Measurements from ENCODE around the gene KCNH3.
A peak's percentile ranks its signal among the peaks of the same experiment; 100 is the strongest.

Gene KCNH3

DNA sequence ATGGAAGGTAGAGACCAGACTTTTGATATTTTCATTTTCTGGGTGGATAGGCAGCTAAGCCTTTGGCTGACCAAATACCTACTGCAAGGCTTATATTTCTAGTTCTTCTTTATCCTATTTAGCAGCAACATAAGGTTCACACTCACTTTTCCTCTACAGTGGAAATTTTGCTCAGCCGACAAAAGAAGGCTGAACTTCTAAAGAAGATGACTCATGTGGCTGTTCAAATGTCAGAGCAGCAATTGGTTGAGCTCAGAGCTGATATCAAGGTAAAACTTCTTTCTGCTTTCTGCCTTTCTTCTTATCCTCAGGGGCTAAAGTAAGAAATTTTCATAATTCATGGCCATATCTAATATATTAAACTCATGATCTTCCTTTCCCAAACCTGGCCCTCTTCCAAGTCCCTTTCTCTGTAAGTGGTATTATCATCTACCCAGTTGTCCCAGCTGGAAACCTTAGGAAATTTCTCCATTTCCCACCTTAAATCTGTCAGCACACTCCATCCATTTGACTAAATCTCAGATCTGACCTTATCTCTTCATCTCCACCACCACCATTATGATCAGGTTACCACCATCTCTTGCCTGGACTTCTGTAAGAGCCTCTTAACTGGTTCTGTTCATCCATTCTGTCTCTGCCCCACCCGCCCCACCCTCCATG lies 19.8 kb upstream of the KCNH3 start (continued):
- 0 out of 2 replicates have a peak, but pooled peaks have one; percentile 39 for TF ChIP-seq ZBTB17 (tag by site-specific recombination; IDR thresholded peaks at IDR 0.05)
- no peak for TF ChIP-seq ZNF140 (tag by site-specific recombination; IDR thresholded peaks at IDR 0.05)
- TF ChIP-seq, protein P1, sequence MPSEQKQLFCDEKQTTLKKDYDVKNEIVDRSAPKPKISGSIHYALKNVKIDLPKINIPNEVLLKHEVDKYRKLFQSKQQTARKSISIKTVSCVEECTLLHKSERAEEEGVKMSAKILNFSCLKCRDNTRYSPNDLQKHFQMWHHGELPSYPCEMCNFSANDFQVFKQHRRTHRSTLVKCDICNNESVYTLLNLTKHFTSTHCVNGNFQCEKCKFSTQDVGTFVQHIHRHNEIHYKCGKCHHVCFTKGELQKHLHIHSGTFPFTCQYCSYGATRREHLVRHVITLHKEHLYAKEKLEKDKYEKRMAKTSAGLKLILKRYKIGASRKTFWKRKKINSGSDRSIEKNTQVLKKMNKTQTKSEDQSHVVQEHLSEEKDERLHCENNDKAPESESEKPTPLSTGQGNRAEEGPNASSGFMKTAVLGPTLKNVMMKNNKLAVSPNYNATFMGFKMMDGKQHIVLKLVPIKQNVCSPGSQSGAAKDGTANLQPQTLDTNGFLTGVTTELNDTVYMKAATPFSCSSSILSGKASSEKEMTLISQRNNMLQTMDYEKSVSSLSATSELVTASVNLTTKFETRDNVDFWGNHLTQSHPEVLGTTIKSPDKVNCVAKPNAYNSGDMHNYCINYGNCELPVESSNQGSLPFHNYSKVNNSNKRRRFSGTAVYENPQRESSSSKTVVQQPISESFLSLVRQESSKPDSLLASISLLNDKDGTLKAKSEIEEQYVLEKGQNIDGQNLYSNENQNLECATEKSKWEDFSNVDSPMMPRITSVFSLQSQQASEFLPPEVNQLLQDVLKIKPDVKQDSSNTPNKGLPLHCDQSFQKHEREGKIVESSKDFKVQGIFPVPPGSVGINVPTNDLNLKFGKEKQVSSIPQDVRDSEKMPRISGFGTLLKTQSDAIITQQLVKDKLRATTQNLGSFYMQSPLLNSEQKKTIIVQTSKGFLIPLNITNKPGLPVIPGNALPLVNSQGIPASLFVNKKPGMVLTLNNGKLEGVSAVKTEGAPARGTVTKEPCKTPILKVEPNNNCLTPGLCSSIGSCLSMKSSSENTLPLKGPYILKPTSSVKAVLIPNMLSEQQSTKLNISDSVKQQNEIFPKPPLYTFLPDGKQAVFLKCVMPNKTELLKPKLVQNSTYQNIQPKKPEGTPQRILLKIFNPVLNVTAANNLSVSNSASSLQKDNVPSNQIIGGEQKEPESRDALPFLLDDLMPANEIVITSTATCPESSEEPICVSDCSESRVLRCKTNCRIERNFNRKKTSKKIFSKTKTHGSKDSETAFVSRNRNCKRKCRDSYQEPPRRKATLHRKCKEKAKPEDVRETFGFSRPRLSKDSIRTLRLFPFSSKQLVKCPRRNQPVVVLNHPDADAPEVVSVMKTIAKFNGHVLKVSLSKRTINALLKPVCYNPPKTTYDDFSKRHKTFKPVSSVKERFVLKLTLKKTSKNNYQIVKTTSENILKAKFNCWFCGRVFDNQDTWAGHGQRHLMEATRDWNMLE (tag by site-specific recombination; conservative IDR thresholded peaks at IDR 0.05; ENCODE audit: low read depth) = no peak
- TF ChIP-seq SETDB1 (IDR thresholded peaks at IDR 0.05; ENCODE audit: insufficient read length, low read length) = no peak
- no peak for TF ChIP-seq ZNF791 (tag by site-specific recombination; IDR thresholded peaks at IDR 0.05)
- no peak for TF ChIP-seq GLIS2 (tag by site-specific recombination; IDR thresholded peaks at IDR 0.05)
- TF ChIP-seq, protein P2, sequence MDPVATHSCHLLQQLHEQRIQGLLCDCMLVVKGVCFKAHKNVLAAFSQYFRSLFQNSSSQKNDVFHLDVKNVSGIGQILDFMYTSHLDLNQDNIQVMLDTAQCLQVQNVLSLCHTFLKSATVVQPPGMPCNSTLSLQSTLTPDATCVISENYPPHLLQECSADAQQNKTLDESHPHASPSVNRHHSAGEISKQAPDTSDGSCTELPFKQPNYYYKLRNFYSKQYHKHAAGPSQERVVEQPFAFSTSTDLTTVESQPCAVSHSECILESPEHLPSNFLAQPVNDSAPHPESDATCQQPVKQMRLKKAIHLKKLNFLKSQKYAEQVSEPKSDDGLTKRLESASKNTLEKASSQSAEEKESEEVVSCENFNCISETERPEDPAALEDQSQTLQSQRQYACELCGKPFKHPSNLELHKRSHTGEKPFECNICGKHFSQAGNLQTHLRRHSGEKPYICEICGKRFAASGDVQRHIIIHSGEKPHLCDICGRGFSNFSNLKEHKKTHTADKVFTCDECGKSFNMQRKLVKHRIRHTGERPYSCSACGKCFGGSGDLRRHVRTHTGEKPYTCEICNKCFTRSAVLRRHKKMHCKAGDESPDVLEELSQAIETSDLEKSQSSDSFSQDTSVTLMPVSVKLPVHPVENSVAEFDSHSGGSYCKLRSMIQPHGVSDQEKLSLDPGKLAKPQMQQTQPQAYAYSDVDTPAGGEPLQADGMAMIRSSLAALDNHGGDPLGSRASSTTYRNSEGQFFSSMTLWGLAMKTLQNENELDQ (tag by site-specific recombination; IDR thresholded peaks at IDR 0.05; ENCODE audit: low read depth) = no peak
- TF ChIP-seq ZNF354C (tag by site-specific recombination; IDR thresholded peaks at IDR 0.05; ENCODE audit: borderline replicate concordance, low read depth) = no peak
- no peak for TF ChIP-seq ZFP41 (tag by site-specific recombination; IDR thresholded peaks at IDR 0.05; ENCODE audit: borderline replicate concordance)
- TF ChIP-seq GLIS1 (tag by site-specific recombination; IDR thresholded peaks at IDR 0.05) = no peak
- no peak for TF ChIP-seq ZSCAN23 (tag by site-specific recombination; IDR thresholded peaks at IDR 0.05)
- no peak for TF ChIP-seq ZFHX2 (tag by site-specific recombination; conservative IDR thresholded peaks at IDR 0.05)
- no peak for TF ChIP-seq ZNF830 (tag by site-specific recombination; IDR thresholded peaks at IDR 0.05; ENCODE audit: low read depth)
- no peak for TF ChIP-seq HOXA7 (CRISPR knock-in tag; IDR thresholded peaks at IDR 0.05; ENCODE audit: borderline replicate concordance)
- TF ChIP-seq, protein P3, sequence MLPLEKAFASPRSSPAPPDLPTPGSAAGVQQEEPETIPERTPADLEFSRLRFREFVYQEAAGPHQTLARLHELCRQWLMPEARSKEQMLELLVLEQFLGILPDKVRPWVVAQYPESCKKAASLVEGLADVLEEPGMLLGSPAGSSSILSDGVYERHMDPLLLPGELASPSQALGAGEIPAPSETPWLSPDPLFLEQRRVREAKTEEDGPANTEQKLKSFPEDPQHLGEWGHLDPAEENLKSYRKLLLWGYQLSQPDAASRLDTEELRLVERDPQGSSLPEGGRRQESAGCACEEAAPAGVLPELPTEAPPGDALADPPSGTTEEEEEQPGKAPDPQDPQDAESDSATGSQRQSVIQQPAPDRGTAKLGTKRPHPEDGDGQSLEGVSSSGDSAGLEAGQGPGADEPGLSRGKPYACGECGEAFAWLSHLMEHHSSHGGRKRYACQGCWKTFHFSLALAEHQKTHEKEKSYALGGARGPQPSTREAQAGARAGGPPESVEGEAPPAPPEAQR (tag by site-specific recombination; IDR thresholded peaks at IDR 0.05) = no peak
- TF ChIP-seq ZNF747 (tag by site-specific recombination; IDR thresholded peaks at IDR 0.05) = no peak
- TF ChIP-seq, protein P4, sequence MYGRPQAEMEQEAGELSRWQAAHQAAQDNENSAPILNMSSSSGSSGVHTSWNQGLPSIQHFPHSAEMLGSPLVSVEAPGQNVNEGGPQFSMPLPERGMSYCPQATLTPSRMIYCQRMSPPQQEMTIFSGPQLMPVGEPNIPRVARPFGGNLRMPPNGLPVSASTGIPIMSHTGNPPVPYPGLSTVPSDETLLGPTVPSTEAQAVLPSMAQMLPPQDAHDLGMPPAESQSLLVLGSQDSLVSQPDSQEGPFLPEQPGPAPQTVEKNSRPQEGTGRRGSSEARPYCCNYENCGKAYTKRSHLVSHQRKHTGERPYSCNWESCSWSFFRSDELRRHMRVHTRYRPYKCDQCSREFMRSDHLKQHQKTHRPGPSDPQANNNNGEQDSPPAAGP (tag by site-specific recombination; IDR thresholded peaks at IDR 0.05) = peak; percentile 64
- no peak for TF ChIP-seq ZSCAN16 (tag by site-specific recombination; IDR thresholded peaks at IDR 0.05)
- 0 out of 2 replicates have a peak, but pooled peaks have one; percentile 21 for TF ChIP-seq GFI1B (tag by site-specific recombination; IDR thresholded peaks at IDR 0.05)
- no peak for TF ChIP-seq ZNF24 (tag by site-specific recombination; IDR thresholded peaks at IDR 0.05)
- TF ChIP-seq, protein P5, sequence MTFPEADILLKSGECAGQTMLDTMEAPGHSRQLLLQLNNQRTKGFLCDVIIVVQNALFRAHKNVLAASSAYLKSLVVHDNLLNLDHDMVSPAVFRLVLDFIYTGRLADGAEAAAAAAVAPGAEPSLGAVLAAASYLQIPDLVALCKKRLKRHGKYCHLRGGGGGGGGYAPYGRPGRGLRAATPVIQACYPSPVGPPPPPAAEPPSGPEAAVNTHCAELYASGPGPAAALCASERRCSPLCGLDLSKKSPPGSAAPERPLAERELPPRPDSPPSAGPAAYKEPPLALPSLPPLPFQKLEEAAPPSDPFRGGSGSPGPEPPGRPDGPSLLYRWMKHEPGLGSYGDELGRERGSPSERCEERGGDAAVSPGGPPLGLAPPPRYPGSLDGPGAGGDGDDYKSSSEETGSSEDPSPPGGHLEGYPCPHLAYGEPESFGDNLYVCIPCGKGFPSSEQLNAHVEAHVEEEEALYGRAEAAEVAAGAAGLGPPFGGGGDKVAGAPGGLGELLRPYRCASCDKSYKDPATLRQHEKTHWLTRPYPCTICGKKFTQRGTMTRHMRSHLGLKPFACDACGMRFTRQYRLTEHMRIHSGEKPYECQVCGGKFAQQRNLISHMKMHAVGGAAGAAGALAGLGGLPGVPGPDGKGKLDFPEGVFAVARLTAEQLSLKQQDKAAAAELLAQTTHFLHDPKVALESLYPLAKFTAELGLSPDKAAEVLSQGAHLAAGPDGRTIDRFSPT (tag by site-specific recombination; IDR thresholded peaks at IDR 0.05) = no peak
- no peak for TF ChIP-seq BCL11B (tag by site-specific recombination; IDR thresholded peaks at IDR 0.05; ENCODE audit: low read depth)
- no peak for TF ChIP-seq ZNF596 (tag by site-specific recombination; IDR thresholded peaks at IDR 0.05)
- TF ChIP-seq ZNF416 (tag by site-specific recombination; IDR thresholded peaks at IDR 0.05) = no peak
- no peak for TF ChIP-seq ZNF174 (tag by site-specific recombination; IDR thresholded peaks at IDR 0.05)
- TF ChIP-seq ZNF132 (tag by site-specific recombination; IDR thresholded peaks at IDR 0.05; ENCODE audit: borderline replicate concordance) = no peak
- TF ChIP-seq YY2 (tag by site-specific recombination; IDR thresholded peaks at IDR 0.05) = no peak
- TF ChIP-seq ZNF292 (tag by site-specific recombination; IDR thresholded peaks at IDR 0.05; ENCODE audit: borderline replicate concordance, low read depth) = no peak
- no peak for TF ChIP-seq ZNF776 (tag by site-specific recombination; IDR thresholded peaks at IDR 0.05; ENCODE audit: borderline replicate concordance)

All from HEK293 (cell line).